ENCODE results near the gene RBM4B.

The RBM4B gene

DNA sequence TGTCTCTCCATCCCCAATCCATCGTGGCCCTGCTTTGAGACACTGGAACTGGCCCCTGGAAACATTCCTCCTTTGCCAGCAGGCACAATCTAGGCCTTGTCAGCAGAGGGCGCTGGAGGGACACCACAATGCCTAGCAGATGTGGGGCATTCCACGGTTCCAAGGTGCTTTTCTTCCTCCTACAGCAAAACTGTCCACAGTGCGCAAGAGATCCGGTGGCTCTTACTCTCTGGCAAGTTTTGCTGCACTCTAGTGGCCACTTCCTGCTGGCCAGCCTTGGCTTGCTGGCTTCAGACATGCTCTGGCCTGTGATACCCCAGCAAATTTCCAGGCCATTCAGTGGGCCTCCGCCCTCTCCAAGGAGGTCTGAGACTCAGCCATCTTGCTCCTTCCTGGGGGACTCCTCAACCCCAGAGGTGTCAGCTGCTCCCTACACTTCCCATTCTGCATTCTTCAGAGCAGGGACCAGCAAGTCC, 17.1 kb upstream of the RBM4B start:
- TF ChIP-seq, protein P1, sequence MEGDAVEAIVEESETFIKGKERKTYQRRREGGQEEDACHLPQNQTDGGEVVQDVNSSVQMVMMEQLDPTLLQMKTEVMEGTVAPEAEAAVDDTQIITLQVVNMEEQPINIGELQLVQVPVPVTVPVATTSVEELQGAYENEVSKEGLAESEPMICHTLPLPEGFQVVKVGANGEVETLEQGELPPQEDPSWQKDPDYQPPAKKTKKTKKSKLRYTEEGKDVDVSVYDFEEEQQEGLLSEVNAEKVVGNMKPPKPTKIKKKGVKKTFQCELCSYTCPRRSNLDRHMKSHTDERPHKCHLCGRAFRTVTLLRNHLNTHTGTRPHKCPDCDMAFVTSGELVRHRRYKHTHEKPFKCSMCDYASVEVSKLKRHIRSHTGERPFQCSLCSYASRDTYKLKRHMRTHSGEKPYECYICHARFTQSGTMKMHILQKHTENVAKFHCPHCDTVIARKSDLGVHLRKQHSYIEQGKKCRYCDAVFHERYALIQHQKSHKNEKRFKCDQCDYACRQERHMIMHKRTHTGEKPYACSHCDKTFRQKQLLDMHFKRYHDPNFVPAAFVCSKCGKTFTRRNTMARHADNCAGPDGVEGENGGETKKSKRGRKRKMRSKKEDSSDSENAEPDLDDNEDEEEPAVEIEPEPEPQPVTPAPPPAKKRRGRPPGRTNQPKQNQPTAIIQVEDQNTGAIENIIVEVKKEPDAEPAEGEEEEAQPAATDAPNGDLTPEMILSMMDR (conservative IDR thresholded peaks at IDR 0.05) = peak; percentile 100
- TF ChIP-seq ZFX (IDR thresholded peaks at IDR 0.05) = no peak
- H3K27ac ChIP-seq = peak overlapping the region; percentile 12

DNA sequence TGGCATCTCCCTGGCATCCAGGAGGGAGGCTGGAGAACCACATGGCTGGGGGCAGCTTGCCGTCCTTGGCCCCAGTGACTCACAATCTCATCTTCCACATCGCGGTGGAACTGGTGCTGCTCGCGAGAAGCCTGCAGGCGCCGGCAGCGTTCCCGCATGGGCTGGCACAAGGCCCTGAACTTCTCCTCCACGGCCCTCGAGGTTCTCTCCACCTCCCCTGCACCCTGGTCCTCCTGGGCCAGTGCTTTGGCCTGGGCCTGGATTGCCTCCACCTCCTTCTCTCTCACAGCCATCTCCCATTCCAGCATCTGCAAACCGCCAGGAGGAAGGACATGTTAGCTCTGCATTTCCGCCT, 16.3 kb upstream of the RBM4B start:
- TF ChIP-seq ZFX (IDR thresholded peaks at IDR 0.05) = no peak
- TF ChIP-seq, protein P1 (conservative IDR thresholded peaks at IDR 0.05) = no peak
- H3K27ac ChIP-seq = no peak overlapping the region

DNA sequence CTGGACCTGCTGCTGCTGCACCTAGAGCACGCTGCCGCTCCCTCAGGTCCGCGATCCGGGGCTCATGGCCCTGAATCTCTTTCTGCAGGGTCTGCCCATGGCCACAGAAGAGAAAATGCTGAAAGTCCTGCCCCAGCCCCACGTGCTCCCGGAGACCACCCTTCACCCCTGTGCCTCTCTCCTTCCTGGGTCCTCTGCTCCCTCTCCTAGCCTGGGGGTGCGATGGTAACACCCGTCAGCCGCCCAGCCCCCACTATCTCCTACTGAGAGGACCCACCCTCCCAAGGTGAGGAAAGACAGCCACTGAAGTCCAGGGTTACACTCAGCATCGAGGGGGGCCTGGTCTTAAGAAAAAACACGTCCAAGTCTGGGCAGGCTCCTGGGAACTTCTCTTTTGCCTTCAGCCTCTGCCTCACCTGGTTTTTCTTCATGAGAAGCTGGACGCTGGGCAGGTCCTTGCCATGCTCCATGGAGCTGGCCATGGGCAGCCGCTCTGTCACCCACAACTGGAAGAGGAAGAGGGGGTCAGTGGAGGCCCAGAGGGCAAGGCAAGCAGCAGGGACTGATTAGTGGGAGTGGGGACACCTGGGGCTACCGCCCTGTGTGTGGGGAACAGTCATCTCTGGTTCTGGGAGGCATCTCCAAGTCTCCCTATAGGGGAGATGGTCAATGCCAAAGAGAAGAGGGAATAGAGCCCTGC, 15.8 kb upstream of the RBM4B start:
- TF ChIP-seq, protein P1 (conservative IDR thresholded peaks at IDR 0.05) = no peak
- TF ChIP-seq ZFX (IDR thresholded peaks at IDR 0.05) = no peak
- H3K27ac ChIP-seq = no peak overlapping the region

DNA sequence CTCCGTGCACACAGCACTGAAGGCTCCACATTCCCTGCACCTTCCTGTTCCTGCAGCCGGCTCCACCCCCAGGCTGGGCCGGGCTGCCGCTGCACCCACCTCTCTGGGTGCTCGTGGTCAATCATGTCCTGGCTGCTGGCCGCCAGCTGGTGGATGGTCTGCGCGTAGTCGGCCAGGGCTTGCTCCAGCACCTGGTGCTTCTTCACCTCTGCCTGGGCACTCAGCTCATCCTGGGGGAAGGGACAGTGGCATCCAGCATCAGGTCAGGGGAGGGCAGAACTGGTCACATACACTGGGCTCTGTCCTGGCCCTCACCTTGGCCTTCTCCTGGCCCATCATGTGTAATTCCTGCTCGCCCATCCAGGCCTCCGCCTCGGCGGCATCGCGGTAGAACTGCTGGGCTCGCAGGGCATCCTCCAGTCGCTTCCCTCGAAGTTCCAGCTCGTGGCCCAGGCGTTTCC, 15.2 kb upstream of the RBM4B start:
- no peak overlapping the region for H3K27ac ChIP-seq
- TF ChIP-seq, protein P1 (conservative IDR thresholded peaks at IDR 0.05) = no peak

DNA sequence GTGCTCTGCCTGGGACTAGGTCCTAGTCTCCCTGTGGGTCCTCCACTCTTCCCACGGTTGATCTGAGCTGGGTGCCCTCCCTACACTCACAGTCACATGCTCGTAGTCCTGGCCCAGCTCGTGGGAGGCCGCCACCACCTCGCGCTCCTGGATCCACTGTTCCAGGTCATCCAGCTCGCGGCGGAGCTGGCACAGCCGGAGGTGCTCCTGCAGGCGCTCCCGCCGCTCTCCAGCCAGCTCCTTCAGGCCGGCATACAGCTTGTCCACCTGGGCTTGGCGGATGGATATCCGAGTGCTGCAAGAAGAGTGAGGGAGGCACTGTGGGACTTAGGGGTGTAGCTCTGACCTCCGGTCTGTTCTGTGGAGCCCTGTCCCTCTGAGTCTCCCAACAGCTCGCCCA, 14.8 kb upstream of the RBM4B start:
- TF ChIP-seq, protein P1 (conservative IDR thresholded peaks at IDR 0.05) = no peak
- TF ChIP-seq ZFX (IDR thresholded peaks at IDR 0.05) = no peak
- no peak overlapping the region for H3K27ac ChIP-seq

DNA sequence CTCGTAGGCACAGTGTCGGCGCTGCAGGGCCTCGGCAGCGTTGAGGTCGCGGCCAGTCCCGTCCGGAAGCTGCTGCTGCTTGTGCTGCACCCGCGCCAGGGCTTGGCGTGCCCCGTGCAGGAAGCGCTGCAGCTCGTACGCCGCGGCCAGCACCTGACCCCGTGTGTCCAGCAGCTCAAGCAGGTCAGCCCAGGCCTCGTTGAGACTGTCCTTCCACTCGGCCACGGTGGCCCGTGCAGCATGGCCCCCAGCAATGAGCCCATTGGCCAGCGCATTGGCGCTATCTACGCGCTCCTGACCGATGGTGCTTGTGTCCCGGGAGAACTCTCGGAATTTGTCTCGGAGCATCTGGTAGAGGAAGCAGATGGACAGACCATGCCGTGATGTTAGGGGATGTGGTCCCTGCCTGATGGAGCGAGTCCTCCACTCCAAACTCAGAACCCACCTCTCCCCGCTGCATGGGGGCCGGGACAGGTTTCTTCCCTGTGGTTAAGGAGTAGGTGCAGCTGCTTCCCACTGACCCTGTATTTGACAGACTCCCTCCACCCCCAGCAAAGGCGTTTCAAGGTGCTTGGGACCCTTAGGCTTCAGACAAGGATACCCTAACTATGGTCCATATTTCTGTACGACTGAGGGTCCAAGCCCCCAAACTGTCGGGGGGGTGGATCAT, 13.8 kb upstream of the RBM4B start:
- TF ChIP-seq, protein P1 (conservative IDR thresholded peaks at IDR 0.05) = no peak
- TF ChIP-seq ZFX (IDR thresholded peaks at IDR 0.05) = no peak

More for the DNA sequence above, 13.8 kb upstream of the RBM4B start:
- no peak overlapping the region for H3K27ac ChIP-seq
